HL-60 (cell line): ENCODE results near the gene GPR32.

Source experiments
- DNase-seq, 2 experiments: peaks; one replicate each; pipeline ENCODE4 v3.0.0-alpha.2; 2010 to 2020; ENCODE audit warnings: low read depth in 1 of 2, low spot score in 1 of 2
- H3K27ac ChIP-seq: fragments of 250-450 bp; sonication (Bioruptor Pico); replicated peaks from 2 replicates; pipeline ENCODE4 v1.5.1; 2020; ENCODE audit warnings: mild to moderate bottlenecking, moderate library complexity
- H3K27me3 ChIP-seq: fragments of 250-450 bp; sonication (Bioruptor Pico); 2 replicates; pipeline ENCODE4 v1.5.1; 2021; ENCODE audit warnings: mild to moderate bottlenecking, moderate library complexity; ENCODE audit not compliant: insufficient read depth, poor library complexity, severe bottlenecking
- H3K4me3 ChIP-seq: replicated peaks from 2 replicates; pipeline ENCODE4 v1.5.1; 2011; ENCODE audit warnings: mild to moderate bottlenecking, control low read depth, low read length; ENCODE audit not compliant: insufficient read depth
- CTCF ChIP-seq: IDR thresholded peaks from one replicate; pipeline ENCODE4 v1.5.1; 2011; ENCODE audit warnings: low read length, control low read depth, inconsistent platforms; ENCODE audit not compliant: insufficient read depth
- GABPA ChIP-seq: IDR thresholded peaks from 2 replicates; pipeline ENCODE4 v1.6.1; 2012; ENCODE audit warnings: low read depth
- POLR2AphosphoS5 ChIP-seq: IDR thresholded peaks from 2 replicates; pipeline ENCODE4 v1.6.1; 2012; ENCODE audit warnings: low read depth
- REST ChIP-seq: IDR thresholded peaks from 2 replicates; pipeline ENCODE4 v1.6.1; 2012; ENCODE audit warnings: low read depth; ENCODE audit not compliant: insufficient replicate concordance
- SPI1 ChIP-seq: IDR thresholded peaks from 2 replicates; pipeline ENCODE4 v1.6.1; 2012; ENCODE audit warnings: low read depth, mild to moderate bottlenecking, borderline replicate concordance

GPR32 gene

DNA sequence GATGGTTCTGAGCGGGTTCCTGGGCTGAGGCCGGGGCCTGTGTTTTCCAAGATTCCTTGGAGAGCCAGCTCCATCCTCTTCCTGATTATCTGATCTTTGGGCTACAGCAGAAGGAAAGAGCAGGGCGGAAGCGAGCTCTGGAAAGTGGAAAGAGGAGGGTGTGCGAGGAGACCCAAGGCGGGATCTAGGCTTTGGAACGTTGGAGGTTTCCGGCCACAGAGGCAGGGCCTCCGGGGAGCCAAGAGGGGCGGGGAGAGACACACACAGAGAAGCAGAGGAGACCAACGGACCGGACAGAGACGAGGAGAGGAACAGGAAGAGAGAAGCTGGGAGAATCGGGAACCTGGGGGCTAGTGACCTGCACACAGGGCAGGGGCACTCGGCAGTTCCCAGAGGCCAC is 47.2 kb upstream of the GPR32 start, which contains the start of gene CLEC11A:
TSS of gene CLEC11A (plus strand) at position 296 of the 400 bp plus-strand sequence. CDS start 162 bp downstream, outside the sequence.
- DNase-seq, result peak; percentile 51 to 73
- peak within 1 kb of the TSS; percentile 68 for H3K4me3 ChIP-seq
- H3K27ac ChIP-seq, result peak within 1 kb of the TSS; percentile 73
- H3K27me3 ChIP-seq, result peaks cover 33% of the 10 kb centered on the region
- TF ChIP-seq GABPA (no peak), SPI1 (0 out of 2 replicates have a peak, but pooled peaks have one; percentile 2)

DNA sequence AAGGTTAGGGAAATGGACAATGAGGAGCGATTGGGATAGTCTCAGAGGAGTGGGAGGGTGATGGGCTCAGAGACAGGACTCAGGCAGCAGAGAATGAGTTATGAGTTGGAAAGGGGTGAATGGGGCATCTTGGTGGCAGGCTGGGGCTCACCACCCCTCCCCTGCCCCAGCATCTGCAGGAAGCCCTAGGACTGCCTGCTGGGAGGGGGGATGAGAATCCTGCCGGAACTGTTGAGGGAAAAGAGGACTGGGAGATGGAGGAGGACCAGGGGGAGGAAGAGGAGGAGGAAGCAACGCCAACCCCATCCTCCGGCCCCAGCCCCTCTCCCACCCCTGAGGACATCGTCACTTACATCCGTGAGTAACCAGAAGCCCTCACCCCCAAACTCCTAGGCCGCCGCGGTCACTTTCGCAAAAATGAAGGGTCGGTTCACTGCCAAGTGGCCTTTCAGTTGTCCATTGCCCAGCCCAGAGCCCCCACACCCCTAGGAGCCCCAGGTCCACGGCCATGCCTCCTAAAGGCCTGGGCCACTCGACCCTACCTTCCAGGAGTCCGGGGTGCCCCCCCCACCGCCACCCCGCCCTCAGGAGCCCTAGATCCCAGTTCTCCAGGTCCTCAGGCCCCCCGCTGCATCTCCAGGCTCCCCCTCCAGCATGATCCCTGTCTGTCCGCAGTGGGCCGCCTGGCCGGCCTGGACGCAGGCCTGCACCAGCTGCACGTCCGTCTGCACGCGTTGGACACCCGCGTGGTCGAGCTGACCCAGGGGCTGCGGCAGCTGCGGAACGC is 46.3 kb upstream of the GPR32 start:
- TF ChIP-seq SPI1 (no peak), CTCF (no peak), POLR2AphosphoS5 (no peak), GABPA (no peak), REST (no peak)
- peaks cover 30% of the 10 kb centered on the region for H3K27me3 ChIP-seq

GRCh38 chr19:50724522-50725217 is 45.6 kb upstream of the GPR32 start:
- TF ChIP-seq CTCF, result peak; percentile 41
- TF ChIP-seq GABPA, result no peak
- TF ChIP-seq SPI1, result no peak
- TF ChIP-seq REST, result peak; percentile 19
- peak; percentile 58 for TF ChIP-seq POLR2AphosphoS5
- peak overlapping the region; percentile 73 for H3K27ac ChIP-seq
- peak overlapping the region; percentile 68 for H3K4me3 ChIP-seq
- peak; percentile 90 to 96 for DNase-seq
- H3K27me3 ChIP-seq, result peaks cover 29% of the 10 kb centered on the region

More for the DNA sequence above, 46.3 kb upstream of the GPR32 start:
- peak overlapping the region; percentile 68 for H3K4me3 ChIP-seq
- DNase-seq, result no peak
- H3K27ac ChIP-seq, result peak overlapping the region; percentile 73
